ENCODE results near the gene NAB1.
"Not testable (repeated sequence)": the region's sequence is repeated elsewhere in the genome, so short reads cannot be mapped to it uniquely, and the experiment has no call there.

Gene NAB1

GRCh38 chr2:190670182-190670946 is 21.5 kb downstream of the NAB1 start:
- peak in 1 of 14 donors; percentile 20 for DNase-seq

GRCh38 chr2:190674966-190675650 is 26.2 kb downstream of the NAB1 start:
- no peak for DNase-seq

GRCh38 chr2:190677255-190677654 is 28.4 kb downstream of the NAB1 start:
- DNase-seq: no peak

- peak in 1 of 14 donors; percentile 55 for DNase-seq
These were observed 29.7 kb downstream of the NAB1 start for GRCh38 chr2:190678444-190679162.

GRCh38 chr2:190679391-190679790 is 30.5 kb downstream of the NAB1 start:
- DNase-seq: no peak

GRCh38 chr2:190679813-190680591 is 31.1 kb downstream of the NAB1 start:
- peak in 6 of 14 donors; percentile 16 to 52 (median 41) for DNase-seq

- no peak for DNase-seq
These were observed 33.3 kb downstream of the NAB1 start for GRCh38 chr2:190682168-190682567.

- no peak for DNase-seq
These were observed 34.9 kb downstream of the NAB1 start for GRCh38 chr2:190683802-190684201.

GRCh38 chr2:190684931-190685330 is 36.0 kb downstream of the NAB1 start:
- peak in 1 of 14 donors; percentile 50 for DNase-seq

GRCh38 chr2:190685333-190685732 is 36.5 kb downstream of the NAB1 start:
- DNase-seq: peak in 1 of 14 donors; percentile 71

GRCh38 chr2:190693533-190694232 is 44.8 kb downstream of the NAB1 start:
- no peak for DNase-seq

- DNase-seq: no peak
These were observed 45.6 kb downstream of the NAB1 start for GRCh38 chr2:190694479-190694878.

- DNase-seq: no peak
These were observed 46.9 kb downstream of the NAB1 start for GRCh38 chr2:190695739-190696138.

GRCh38 chr2:190696792-190697398 is 48.0 kb downstream of the NAB1 start:
- no peak for DNase-seq

- no peak for DNase-seq
These were observed 48.5 kb downstream of the NAB1 start for GRCh38 chr2:190697421-190697820.

- no peak for DNase-seq
These were observed 50.0 kb downstream of the NAB1 start for GRCh38 chr2:190698895-190699294.

GRCh38 chr2:190701586-190701985 is 52.7 kb downstream of the NAB1 start:
- DNase-seq: no peak

- DNase-seq: no peak
These were observed 56.4 kb downstream of the NAB1 start for GRCh38 chr2:190705280-190705679.

GRCh38 chr2:190707726-190708125 is 58.8 kb downstream of the NAB1 start:
- DNase-seq: no peak

- not testable (repeated sequence) for DNase-seq
These were observed 59.8 kb downstream of the NAB1 start for GRCh38 chr2:190708650-190709049.

- no peak for DNase-seq
These were observed 62.2 kb downstream of the NAB1 start for GRCh38 chr2:190711069-190711468.
